Right ventricle myocardium inferior (tissue), 1 donor: ENCODE results near the gene MSH4. TPM values are rescaled to one million over a fixed set of nuclear protein-coding genes. Genes with fewer than 3 reads are reported as not detected.
"Not testable (repeated sequence)": the region's sequence is repeated elsewhere in the genome, so short reads cannot be mapped to it uniquely, and the experiment has no call there.

Experiments used
- ATAC-seq: fragments of 200-7000 bp; cut with Tn5 transposase; one replicate; pipeline ENCODE4 v1.9.1; 2020; ENCODE audit warnings: mild to moderate bottlenecking, moderate library complexity
- DNase-seq: peaks from one replicate; pipeline ENCODE4 v3.0.0; 2021; ENCODE audit errors: missing footprints
- intact Hi-C: fragments of 100-400 bp; cut with DNase I; formaldehyde crosslinking; loops from one replicate; pipeline ENCODE4 v1.11.0; 2022
- total RNA-seq: library from RNA; stranded (reverse); fragmentation: NEBNext Ultra II Directional; extraction: Animal tissue kit (Norgen Biotek cat#: 25700); gene quantifications from one replicate; pipeline ENCODE4 v1.2.1, GENCODE V29; 2021
- donor health status: DM: no; HTN: yes; CAD: no; lungs with severe emphysema.

MSH4 gene
- total RNA-seq, 1 donor from 2014 or later: 0.35 TPM

DNA sequence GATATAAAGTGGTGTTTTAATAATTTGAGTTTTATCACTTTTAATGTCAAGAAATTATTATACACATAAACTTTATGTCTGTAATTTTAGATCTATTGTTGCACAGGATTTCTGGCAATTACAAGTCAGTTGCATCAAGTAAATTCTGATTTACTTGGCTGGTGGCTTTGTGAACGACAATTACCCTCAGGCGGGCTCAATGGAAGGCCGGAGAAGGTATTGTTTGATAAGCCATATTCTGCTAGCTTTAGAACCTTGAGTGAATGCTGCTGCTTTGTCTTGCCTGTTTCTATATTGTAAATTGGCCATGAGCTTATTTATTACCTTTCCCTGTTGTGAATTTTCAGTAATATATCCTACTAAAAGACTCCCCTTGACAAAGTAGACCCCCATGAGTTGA is 4.6 kb upstream of the MSH4 start:
- DNase-seq: no peak
- ATAC-seq: no peak
- intact Hi-C loops: no loop called here

DNA sequence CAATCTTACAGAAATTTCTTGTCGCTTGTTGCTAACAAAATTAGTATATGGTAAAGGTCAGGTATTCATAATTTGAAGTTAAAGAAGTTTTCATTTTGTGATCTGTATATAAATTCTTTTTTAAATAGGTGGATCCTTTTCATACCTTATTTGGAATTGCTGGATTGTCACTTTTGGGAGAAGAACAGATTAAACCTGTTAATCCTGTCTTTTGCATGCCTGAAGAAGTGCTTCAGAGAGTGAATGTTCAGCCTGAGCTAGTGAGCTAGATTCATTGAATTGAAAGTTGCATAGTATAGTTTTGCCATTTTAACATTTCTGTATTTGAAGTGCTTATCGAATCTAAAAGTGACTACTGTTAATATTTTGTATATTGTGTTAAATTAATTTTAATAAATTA is 2.3 kb upstream of the MSH4 start:
- DNase-seq (no peak), ATAC-seq (no peak)
- intact Hi-C loops: no loop called here

DNA sequence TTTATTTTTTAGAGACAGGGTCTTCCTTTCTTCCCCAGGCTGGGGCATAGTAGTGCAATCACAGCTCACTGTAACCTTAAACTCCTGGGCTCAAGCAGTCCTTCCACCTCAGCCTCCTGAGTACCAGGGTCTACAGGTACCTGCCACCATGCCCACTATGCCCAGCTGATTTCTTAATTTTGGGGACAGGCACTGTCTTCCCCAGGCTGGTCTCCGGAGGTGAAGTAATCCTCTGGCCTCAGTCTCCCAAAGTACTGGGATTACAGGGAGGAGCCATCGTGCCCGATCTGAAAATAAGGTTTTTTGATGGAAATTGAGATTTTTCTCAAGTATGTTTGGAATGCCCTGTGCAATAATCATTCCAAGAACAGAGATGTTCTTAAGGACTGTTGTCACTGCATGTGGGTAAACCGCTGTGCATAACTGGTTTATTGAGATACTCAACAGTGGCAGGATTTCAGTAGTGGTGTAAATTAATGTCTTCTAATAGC is 934 bp upstream of the MSH4 start:
- DNase-seq (no peak), ATAC-seq (no peak)
- intact Hi-C loops: no loop called here

DNA sequence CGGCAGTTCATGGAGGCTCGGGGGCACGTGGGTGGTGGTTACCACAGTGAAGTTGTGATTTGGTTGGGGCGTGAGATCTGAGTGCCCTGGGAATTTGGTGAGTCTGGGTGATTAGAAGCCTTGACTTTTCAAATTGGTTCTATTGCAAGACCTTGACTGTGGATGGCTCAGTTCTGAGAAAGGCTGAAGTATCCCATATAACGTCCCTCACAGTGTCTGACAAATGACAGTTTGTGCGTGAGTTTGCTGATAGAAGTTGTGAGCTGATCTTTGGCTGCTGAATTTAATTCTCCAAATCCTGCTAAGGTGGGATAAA is 549 bp downstream of the MSH4 start:
- DNase-seq: no peak
- peak; percentile 7 for ATAC-seq
- intact Hi-C loops: no loop called here

DNA sequence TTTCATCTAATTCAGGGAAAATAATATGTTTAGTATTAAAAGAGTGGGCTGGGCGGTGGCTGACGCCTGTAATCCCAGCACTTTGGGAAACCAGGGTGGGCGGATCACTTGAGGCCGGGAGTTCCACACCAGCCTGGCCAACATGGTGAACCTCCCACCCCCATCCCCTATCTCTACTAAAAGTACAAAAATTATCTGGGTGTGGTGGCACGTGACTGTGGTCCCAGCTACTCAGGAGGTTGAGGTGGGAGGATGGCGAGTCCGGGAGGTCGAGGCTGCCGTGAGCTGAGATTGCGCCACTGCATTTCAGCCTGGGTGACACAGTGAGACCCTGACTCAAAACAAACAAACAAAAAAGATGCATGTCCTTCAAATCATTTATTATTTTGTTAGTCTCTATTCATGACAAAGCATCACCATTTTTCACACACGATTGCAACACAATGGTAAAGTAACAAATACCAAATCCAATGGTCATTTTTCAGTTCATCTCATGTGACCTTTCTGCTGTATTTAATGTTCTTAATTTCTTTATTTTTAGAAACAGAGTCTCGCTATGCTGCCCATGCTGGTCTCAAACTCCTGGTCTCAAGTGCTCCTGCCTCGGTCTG is 1.0 kb downstream of the MSH4 start:
- no peak for DNase-seq
- intact Hi-C loops: no loop called here
- ATAC-seq: no peak

DNA sequence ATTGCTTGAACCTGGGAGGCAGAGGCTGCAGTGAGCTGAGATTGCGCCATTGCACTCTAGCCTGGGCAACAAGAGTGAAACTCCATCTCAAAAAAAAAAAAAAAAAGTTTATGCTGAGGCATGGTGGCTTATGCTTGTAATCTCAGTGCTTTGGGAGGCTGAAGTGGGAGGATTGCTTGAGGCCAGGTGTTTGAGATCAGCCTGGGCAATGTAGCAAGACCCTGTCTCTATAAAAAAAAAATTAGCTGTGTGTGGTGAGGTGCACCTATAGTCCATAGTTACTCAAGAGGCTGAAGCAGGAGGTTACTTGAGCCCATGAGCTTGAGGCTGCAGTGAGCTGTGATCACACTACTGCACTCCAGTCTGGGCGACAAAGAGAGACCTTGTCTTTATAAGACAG is 4.8 kb downstream of the MSH4 start:
- ATAC-seq, intact Hi-C loops, DNase-seq: not testable (repeated sequence)

DNA sequence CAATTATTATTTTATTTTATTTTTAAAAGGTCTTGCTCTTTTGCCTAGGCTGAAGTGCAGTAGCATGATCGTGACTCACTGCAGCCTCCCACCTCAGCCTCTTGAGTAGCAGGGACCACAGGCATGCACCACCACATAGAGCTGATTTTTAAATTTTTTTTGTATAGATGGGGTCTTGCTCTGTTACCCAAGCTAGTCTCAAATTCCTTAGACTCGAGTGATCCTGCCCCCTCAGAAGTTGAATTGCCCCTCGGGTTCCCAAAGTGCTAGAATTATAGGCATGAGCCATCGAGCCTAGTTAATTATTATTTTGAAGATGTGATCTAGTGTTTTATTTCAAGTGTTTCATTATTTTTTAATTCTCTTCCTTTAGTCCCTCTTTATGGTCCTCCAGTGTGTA is 12.2 kb downstream of the MSH4 start:
- intact Hi-C loops: no loop called here
- DNase-seq: no peak
- no peak for ATAC-seq

DNA sequence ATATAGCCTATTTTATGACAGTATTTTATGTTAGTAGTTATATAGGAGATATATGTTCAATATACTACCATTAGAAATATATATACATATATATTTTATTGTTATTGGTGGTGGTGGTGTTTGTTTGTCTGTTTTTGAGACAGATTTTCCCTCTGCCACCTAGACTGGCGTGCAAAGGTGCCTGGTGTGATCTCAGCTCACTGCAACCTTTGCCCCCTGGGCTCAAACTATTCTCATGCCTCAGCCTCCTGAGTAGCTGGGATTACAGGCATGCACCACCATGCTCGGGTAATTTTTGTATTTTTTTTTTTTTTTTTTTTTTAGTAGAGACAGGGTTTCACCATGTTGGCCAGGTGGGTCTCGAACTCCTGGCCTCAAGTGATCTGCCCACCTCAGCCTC is 13.4 kb downstream of the MSH4 start:
- intact Hi-C loops, ATAC-seq: not testable (repeated sequence)

DNA sequence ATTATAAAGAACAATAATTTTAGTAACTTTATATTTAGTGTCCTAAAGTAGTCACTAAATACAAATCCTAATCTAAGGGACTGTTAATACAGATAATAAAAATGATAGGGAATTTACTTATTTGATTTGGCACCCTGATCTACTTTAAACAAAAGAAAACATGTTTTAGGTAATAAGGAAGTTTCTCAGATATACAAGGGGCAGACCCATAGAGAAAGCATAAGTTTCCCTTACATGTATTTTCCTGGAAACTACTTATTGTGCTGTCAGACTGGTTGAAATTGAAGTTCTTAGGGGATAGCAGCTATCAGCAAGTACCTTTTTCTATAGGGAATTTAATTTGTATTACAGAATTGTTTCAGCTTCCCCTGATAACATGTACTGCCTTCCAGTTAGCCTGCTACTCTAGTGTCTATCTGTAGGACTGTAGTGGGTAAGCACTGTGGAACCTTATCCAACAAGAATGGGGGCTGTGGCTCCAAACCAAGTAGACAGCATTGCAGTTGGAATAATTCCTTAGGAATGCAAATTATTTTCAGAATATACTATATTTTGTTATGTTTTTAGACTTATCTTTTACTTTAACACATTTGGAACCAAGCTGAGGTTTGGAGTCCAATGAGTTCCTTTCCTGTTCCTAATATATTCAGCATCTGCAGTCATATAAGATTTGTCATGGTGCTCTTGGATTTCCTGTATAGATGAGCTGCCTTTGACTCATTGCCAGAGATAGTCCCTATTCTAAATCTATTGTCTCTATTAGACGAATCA is 14.7 kb downstream of the MSH4 start:
- no peak for ATAC-seq

More for the DNA sequence above, 13.4 kb downstream of the MSH4 start:
- DNase-seq: not testable (repeated sequence)

DNA sequence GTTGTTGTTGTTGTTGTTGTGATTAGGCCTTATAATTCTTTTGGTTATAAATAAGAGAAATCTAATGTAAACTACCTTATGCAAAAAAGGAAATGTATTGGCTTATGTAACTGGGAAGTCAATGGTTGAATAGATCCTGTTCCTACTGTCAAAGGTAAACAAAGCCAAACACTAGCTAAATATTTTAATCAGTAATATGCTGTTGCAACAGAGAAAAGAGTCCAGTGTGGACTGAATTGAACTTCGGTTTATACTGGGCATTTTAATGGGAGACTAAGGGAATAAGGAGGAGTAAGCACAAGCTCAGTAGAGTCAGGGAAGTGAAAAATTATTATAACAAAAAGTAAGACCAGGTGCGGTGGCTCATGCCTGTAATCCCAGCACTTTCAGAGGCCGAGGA is 15.4 kb downstream of the MSH4 start:
- ATAC-seq (no peak), DNase-seq (no peak)
- intact Hi-C loops: no loop called here

More for the DNA sequence above, 14.7 kb downstream of the MSH4 start:
- DNase-seq: no peak
- intact Hi-C loops: no loop called here

DNA sequence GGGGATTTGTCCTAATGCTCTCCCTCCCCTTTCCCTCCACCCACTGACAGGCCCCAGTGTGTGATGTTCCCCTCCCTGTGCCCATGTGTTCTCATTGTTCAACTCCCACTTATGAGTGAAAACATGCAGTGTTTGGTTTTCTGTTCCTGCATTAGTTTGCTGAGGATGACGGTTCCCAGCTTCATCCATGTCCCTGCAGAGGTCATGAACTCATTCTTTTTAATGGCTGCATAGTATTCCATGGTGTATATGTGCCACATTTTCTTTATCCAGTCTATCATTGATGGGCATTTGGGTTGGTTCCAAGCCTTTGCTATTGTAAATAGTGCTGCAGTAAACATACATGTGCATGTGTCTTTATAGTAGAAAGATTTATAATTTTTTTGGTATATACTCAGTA is 26.9 kb downstream of the MSH4 start:
- ATAC-seq, intact Hi-C loops, DNase-seq: not testable (repeated sequence)

DNA sequence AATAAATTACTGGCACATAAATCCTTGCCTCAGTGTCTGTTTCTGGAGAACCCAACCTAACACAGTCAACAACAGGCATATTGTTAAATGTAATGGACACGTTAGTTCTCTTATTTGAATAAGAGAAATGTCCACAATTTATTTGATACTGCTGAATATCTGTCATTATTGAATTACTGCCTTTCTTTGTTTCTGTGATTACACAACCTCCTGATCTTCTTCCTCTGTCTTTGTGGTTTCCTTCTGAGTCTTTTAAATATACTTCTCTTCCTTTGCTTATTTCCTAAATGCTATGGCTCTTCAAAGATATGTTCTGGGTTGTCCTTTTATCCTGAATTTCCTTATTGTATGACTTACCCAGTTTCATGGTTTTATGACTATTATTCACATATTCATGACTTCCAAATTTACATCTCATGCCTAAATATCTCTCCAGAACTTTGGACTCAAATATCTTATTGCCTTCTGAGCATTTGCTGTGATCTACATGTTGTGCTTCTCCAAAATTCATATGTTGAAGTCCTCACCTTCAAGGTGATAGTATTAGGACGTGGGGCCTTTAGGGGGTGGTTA is 39.9 kb downstream of the MSH4 start:
- DNase-seq: no peak
- no peak for ATAC-seq
- intact Hi-C loops: no loop called here

DNA sequence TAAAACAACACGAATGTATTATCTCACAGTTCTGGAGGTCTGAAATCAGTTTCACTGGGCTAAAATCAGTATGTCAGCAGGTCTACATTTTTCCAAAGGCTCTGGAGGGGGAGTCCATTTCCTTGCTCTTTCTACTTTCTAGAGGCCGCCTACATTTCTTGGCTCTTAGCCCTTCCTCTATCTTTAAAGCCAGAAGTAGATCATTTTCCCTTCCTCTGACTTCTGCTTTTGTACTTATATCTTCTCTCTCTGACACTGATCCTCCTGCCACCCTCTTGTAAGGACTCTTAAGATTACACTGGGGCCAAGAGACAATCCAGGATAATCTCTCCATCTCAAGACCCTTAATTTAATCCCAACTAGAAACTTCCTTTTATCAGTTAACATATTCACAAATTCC is 41.4 kb downstream of the MSH4 start:
- ATAC-seq (no peak), DNase-seq (no peak)
- intact Hi-C loops: no loop called here

DNA sequence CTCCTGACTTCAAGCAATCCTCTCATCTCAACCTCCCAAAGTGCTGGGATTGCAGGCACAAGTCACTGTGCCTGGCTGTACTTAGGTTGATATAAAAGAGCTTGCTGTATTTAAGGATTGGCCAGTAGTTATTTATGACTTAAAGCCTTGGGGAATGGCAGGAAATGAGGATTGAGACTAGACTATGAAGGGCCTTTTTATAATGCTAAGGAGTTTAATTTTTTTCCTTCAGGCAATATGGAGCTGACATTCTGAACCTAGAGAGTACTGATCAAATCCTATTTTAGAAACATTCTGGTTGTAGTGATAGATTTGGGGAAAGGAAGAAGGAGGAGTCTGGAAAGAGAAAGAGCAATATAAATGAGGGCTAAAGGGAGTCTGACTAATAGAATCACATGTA is 44.7 kb downstream of the MSH4 start:
- intact Hi-C loops: no loop called here
- ATAC-seq (no peak), DNase-seq (no peak)

DNA sequence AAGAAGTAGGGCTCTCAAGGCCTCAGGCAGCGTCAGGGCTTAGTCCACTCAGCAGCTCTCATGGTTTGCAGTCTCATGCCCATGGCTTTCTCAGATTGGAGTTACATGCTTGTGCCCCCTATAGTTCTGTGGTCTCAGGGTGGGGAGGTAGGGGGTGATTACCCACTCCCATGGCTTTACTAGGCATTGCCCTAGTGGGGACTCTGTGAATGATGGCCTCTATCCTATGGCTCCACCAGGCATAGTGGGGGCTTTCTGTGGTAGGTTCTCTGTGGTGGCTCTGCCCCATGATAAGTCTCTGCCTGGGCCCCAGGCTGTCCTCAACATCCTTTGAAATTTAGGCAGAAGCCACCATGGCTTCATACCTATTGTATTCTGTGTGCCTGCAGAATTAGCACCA is 48.9 kb downstream of the MSH4 start:
- ATAC-seq: no peak
- intact Hi-C loops: no loop called here
- no peak for DNase-seq

DNA sequence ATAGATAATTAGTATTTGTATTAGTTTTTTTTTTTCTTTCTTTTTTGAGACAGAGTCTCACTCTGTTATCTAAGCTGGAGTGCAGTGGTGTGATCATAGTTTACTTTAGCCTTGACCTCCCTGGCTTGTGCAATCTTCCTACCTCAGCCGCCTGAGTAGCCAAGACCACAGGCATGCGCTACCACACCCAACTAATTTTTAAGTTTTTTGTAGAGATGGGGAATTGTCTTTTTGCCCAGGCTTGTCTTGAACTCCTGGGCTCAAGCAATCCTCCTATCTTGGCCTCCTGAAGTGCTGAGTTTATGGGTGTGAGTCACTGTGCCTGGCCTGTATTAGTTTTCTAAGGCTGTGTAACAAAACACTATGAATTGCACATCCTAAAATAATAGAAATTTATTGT is 58.3 kb downstream of the MSH4 start:
- ATAC-seq (no peak), DNase-seq (no peak)
- intact Hi-C loops: no loop called here

DNA sequence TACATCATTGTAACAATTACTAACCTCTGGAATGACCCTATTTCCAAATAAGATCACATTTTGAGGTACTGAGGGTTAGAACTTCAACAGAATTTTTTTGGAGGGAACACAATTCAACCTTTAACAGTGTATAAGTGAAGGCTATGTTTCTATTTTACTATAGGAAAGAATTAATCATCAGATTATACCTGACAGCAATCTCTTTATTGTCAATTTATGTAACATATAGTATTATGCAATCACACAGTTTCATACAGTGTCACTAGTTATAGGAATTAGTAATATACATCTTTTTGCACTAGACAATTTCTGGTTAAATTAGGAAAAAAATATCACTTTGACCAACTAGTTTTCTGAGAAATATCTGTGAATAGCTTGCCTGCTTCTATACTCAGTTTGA is 59.1 kb downstream of the MSH4 start:
- no peak for DNase-seq
- intact Hi-C loops: no loop called here
- no peak for ATAC-seq

DNA sequence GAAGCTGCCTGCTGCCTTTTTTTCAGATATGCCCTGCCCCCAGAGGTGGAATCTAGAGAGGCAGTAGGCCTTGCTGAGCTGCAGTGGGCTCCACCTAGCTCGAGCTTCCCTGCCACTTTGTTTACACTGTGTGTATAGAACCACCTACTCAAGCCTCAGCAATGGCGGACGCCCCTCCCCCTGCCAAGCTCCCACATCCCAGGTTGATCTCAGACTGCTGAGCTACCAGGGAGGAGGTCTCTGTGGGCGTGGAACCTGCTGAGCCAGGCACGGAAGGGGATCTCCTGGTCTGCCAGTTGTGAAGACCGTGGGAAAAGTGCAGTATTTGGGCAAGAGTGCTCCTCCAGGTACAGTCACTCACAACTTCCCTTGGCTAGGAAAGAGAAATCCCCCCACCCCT is 65.1 kb downstream of the MSH4 start:
- ATAC-seq (no peak), DNase-seq (no peak)
- intact Hi-C loops: no loop called here

DNA sequence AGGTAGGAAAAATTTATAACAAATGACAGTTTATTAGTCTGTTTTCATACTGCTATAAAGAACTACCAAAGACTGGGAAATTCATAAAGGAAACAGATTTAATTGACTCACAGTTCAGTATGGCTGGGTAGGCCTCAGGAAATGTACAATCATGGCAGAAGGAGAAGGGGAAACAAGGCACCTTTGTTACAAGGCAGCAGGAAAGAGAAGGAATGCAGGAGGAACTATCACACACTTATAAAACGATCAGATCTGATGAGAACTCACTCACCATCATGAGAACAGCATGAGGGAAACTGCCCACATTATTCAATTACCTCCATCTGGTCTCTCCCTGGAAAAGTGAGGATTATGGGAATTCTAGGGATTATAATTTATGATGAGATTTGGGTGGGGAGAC is 74.3 kb downstream of the MSH4 start:
- intact Hi-C loops: no loop called here
- DNase-seq (no peak), ATAC-seq (no peak)

DNA sequence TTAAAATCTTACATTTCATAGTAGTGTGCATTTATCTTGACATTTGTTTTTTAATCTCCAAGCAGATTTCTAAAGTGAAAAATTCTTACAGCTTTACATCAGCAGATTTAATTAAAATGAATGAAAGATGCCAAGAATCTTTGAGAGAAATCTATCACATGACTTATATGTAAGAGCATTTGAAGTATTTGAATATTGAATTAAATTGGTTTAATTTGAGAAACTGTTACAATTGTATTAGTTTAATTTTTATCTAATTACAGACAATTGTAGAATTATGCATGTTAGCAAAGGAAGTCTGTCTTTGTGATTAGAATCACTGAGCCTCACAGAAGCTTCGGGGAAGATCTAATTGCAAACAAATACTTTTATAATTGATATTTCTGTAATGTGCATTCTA is 83.3 kb downstream of the MSH4 start:
- DNase-seq: no peak
- no peak for ATAC-seq
- intact Hi-C loops: no loop called here
